Stimulated activated CD4-positive, alpha-beta T cell treated with anti-CD3 and anti-CD28 coated beads, Interleukin-1b, Interleukin-23, amount 100 ng/mL, for 24 hours (primary cell): ENCODE results near the gene HK1.

Experiments
- DNase-seq, 4 experiments: peaks; one replicate each; pipeline ENCODE4 v3.0.0-alpha.2; 2020; ENCODE audit warnings: low read depth in 4 of 4, low spot score in 1 of 4

Gene HK1

GRCh38 chr10:69418052-69418752 lies 139.9 kb downstream of the HK1 start:
- DNase-seq: no peak

GRCh38 chr10:69419096-69419743 lies 140.9 kb downstream of the HK1 start:
- no peak for DNase-seq

GRCh38 chr10:69419744-69420126 lies 141.4 kb downstream of the HK1 start:
- DNase-seq: no peak

GRCh38 chr10:69421611-69422308 lies 143.5 kb downstream of the HK1 start:
- DNase-seq: no peak

- no peak for DNase-seq
Observed at GRCh38 chr10:69422676-69423075, 144.4 kb downstream of the HK1 start.

- DNase-seq: no peak
Observed at GRCh38 chr10:69425041-69425440, 146.7 kb downstream of the HK1 start.

GRCh38 chr10:69425511-69426298 lies 147.4 kb downstream of the HK1 start:
- DNase-seq: no peak

- DNase-seq: no peak
Observed at GRCh38 chr10:69426376-69426727, 148.1 kb downstream of the HK1 start.

- DNase-seq: no peak
Observed at GRCh38 chr10:69428165-69428564, 149.9 kb downstream of the HK1 start.

GRCh38 chr10:69434169-69434568 lies 155.9 kb downstream of the HK1 start:
- DNase-seq: no peak

GRCh38 chr10:69434926-69435325 lies 156.6 kb downstream of the HK1 start:
- no peak for DNase-seq

GRCh38 chr10:69435966-69436520 lies 157.7 kb downstream of the HK1 start:
- DNase-seq: no peak

- no peak for DNase-seq
Observed at GRCh38 chr10:69437321-69438259, 159.3 kb downstream of the HK1 start.

- no peak for DNase-seq
Observed at GRCh38 chr10:69438536-69439349, 160.4 kb downstream of the HK1 start.

GRCh38 chr10:69439350-69439739 lies 161.0 kb downstream of the HK1 start:
- DNase-seq: no peak

- no peak for DNase-seq
Observed at GRCh38 chr10:69439813-69440506, 161.7 kb downstream of the HK1 start.

- DNase-seq: no peak
Observed at GRCh38 chr10:69443354-69443753, 165.1 kb downstream of the HK1 start.

GRCh38 chr10:69445041-69445440 lies 166.7 kb downstream of the HK1 start:
- DNase-seq: no peak

GRCh38 chr10:69446229-69446628 lies 167.9 kb downstream of the HK1 start:
- no peak for DNase-seq
